Ovary (tissue), 3 donors: Measurements from ENCODE around the gene TTLL12.

Experiments
- EP300 ChIP-seq: sonication (generic); formaldehyde crosslinking; IDR thresholded peaks from one replicate; pipeline ENCODE4 v1.6.1; 2017; ENCODE audit warnings: antibody characterized with exemption
- TF ChIP-seq, protein P1 (sequence below), 3 donors: fragments of 450-650 bp in 2 of 3; fragments of 200-600 bp in 1 of 3; IDR thresholded peaks; one replicate each; pipeline versions ENCODE4 v1.5.1 to v1.8.0; 2016 to 2022; ENCODE audit warnings: antibody characterized with exemption in 3 of 3, mild to moderate bottlenecking in 1 of 3
- donor health status: DM: no; HTN: no; CAD: no.

DNA sequence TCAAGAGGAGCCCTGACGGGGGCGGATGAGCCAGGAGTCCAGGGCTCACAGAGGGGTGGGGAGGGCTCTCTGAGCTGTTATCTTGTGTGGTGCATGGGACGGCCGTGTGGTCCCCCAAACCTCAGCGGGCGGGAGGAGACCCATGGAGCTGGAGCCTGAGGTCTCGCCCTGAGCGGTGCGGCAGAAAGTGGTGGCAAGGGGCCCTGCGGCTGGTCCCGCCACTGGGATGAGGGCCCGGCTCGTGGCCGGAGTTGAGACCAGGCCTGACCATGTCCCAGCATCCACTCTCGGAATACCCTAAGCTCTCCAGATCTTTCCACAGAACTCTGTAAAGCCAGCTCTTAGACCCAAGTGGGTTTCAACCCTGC, 22.6 kb upstream of the TTLL12 start:
- TF ChIP-seq, protein P1, sequence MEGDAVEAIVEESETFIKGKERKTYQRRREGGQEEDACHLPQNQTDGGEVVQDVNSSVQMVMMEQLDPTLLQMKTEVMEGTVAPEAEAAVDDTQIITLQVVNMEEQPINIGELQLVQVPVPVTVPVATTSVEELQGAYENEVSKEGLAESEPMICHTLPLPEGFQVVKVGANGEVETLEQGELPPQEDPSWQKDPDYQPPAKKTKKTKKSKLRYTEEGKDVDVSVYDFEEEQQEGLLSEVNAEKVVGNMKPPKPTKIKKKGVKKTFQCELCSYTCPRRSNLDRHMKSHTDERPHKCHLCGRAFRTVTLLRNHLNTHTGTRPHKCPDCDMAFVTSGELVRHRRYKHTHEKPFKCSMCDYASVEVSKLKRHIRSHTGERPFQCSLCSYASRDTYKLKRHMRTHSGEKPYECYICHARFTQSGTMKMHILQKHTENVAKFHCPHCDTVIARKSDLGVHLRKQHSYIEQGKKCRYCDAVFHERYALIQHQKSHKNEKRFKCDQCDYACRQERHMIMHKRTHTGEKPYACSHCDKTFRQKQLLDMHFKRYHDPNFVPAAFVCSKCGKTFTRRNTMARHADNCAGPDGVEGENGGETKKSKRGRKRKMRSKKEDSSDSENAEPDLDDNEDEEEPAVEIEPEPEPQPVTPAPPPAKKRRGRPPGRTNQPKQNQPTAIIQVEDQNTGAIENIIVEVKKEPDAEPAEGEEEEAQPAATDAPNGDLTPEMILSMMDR (IDR thresholded peaks at IDR 0.05), result no peak
- no peak for TF ChIP-seq EP300
